ENCODE measurements around the gene SLC4A5.

DNA sequence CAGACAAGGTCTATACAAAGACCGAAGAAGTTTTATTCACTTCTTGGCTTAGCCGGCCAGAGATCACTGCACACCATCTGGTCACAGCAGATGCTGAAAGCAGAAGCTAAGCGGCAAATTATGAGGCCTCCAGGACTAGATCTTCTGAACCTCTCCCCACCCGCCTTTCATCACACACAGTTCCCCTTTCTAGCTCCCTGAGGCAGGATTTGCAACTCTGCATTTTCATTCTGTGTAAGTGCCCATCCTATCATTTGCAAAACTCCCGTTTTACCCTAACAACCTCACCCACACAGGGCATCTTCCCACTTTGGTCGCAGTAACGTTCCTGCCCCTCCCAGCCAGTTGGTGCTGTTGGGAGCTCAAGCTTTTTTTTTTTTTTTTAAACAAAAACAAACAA lies 161.5 kb downstream of the SLC4A5 start:
- no peak for TF ChIP-seq ZNF302 (tag by site-specific recombination; IDR thresholded peaks at IDR 0.05; ENCODE audit: low read depth)
- TF ChIP-seq, protein P1, sequence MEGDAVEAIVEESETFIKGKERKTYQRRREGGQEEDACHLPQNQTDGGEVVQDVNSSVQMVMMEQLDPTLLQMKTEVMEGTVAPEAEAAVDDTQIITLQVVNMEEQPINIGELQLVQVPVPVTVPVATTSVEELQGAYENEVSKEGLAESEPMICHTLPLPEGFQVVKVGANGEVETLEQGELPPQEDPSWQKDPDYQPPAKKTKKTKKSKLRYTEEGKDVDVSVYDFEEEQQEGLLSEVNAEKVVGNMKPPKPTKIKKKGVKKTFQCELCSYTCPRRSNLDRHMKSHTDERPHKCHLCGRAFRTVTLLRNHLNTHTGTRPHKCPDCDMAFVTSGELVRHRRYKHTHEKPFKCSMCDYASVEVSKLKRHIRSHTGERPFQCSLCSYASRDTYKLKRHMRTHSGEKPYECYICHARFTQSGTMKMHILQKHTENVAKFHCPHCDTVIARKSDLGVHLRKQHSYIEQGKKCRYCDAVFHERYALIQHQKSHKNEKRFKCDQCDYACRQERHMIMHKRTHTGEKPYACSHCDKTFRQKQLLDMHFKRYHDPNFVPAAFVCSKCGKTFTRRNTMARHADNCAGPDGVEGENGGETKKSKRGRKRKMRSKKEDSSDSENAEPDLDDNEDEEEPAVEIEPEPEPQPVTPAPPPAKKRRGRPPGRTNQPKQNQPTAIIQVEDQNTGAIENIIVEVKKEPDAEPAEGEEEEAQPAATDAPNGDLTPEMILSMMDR (tag by site-specific recombination; IDR thresholded peaks at IDR 0.05), result no peak
- no peak for TF ChIP-seq ZNF274 (IDR thresholded peaks at IDR 0.05; ENCODE audit: low read length)
- TF ChIP-seq ZNF274 (tag by site-specific recombination; IDR thresholded peaks at IDR 0.05; ENCODE audit: borderline replicate concordance), result no peak
- TF ChIP-seq, protein P2, sequence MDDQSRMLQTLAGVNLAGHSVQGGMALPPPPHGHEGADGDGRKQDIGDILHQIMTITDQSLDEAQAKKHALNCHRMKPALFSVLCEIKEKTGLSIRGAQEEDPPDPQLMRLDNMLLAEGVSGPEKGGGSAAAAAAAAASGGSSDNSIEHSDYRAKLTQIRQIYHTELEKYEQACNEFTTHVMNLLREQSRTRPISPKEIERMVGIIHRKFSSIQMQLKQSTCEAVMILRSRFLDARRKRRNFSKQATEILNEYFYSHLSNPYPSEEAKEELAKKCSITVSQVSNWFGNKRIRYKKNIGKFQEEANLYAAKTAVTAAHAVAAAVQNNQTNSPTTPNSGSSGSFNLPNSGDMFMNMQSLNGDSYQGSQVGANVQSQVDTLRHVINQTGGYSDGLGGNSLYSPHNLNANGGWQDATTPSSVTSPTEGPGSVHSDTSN (CRISPR knock-in tag; IDR thresholded peaks at IDR 0.05), result no peak
- no peak for TF ChIP-seq ZNF24 (tag by site-specific recombination; IDR thresholded peaks at IDR 0.05)
- TF ChIP-seq ZFHX2 (tag by site-specific recombination; conservative IDR thresholded peaks at IDR 0.05), result 0 out of 2 replicates have a peak, but pooled peaks have one; percentile 14
- no peak for TF ChIP-seq ZNF777 (tag by site-specific recombination; IDR thresholded peaks at IDR 0.05; ENCODE audit: borderline replicate concordance)
- TF ChIP-seq ZNF146 (tag by site-specific recombination; IDR thresholded peaks at IDR 0.05), result no peak
- TF ChIP-seq, protein P3, sequence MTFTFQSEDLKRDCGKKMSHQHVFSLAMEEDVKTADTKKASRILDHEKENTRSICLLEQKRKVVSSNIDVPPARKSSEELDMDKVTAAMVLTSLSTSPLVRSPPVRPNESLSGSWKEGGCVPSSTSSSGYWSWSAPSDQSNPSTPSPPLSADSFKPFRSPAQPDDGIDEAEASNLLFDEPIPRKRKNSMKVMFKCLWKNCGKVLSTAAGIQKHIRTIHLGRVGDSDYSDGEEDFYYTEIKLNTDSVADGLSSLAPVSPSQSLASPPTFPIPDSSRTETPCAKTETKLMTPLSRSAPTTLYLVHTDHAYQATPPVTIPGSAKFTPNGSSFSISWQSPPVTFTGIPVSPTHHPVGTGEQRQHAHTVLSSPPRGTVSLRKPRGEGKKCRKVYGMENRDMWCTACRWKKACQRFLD (tag by site-specific recombination; IDR thresholded peaks at IDR 0.05), result no peak
- TF ChIP-seq ZNF335 (tag by site-specific recombination; conservative IDR thresholded peaks at IDR 0.05), result no peak
- TF ChIP-seq ZNF239 (tag by site-specific recombination; IDR thresholded peaks at IDR 0.05), result no peak
- no peak for TF ChIP-seq ZNF214 (tag by site-specific recombination; IDR thresholded peaks at IDR 0.05; ENCODE audit: borderline replicate concordance)

Data from HEK293 (cell line).